H9 (cell line): Measurements from ENCODE around the gene SLC34A3. TPM values are rescaled to one million over a fixed set of nuclear protein-coding genes. Genes with fewer than 3 reads are reported as not detected.

Experiments
- DNase-seq: peaks from one replicate; pipeline ENCODE4 v3.0.0-alpha.2; 2017
- H2AFZ ChIP-seq: one replicate; pipeline ENCODE4 v1.6.1; 2013; ENCODE audit warnings: mild to moderate bottlenecking, low read length, control low read depth, moderate library complexity
- H2AK5ac ChIP-seq: 2 replicates; pipeline ENCODE4 v1.6.1; 2013; ENCODE audit warnings: low read length, control low read depth, mixed read lengths; ENCODE audit not compliant: insufficient read length
- H2BK120ac ChIP-seq: one replicate; pipeline ENCODE4 v1.6.1; 2013; ENCODE audit warnings: low read depth, mild to moderate bottlenecking, low read length, control low read depth, inconsistent platforms; ENCODE audit not compliant: poor library complexity, severe bottlenecking
- H2BK12ac ChIP-seq: 2 replicates; pipeline ENCODE4 v1.6.1; 2013; ENCODE audit warnings: low read length, control low read depth, mixed read lengths, low read depth; ENCODE audit not compliant: insufficient read length
- H2BK15ac ChIP-seq: 2 replicates; pipeline ENCODE4 v1.6.1; 2013; ENCODE audit warnings: low read depth, low read length, control low read depth
- H2BK20ac ChIP-seq: one replicate; pipeline ENCODE4 v1.6.1; 2013; ENCODE audit warnings: low read depth, mild to moderate bottlenecking, low read length, control low read depth, inconsistent platforms; ENCODE audit not compliant: poor library complexity, severe bottlenecking
- H2BK5ac ChIP-seq: 2 replicates; pipeline ENCODE4 v1.6.1; 2013; ENCODE audit warnings: low read length, control low read depth, mixed read lengths; ENCODE audit not compliant: insufficient read length
- H3K14ac ChIP-seq: 2 replicates; pipeline ENCODE4 v1.6.1; 2013; ENCODE audit warnings: low read length, control low read depth; ENCODE audit not compliant: insufficient read depth
- H3K18ac ChIP-seq: 2 replicates; pipeline ENCODE4 v1.6.1; 2013; ENCODE audit warnings: low read depth, mild to moderate bottlenecking, mixed read lengths, low read length, control low read depth; ENCODE audit not compliant: insufficient read length
- H3K23ac ChIP-seq: 2 replicates; pipeline ENCODE4 v1.6.1; 2013; ENCODE audit warnings: low read length, control low read depth, mixed read lengths, low read depth; ENCODE audit not compliant: insufficient read length
- H3K23me2 ChIP-seq: 2 replicates; pipeline ENCODE4 v1.6.1; 2013; ENCODE audit warnings: low read depth, mild to moderate bottlenecking, mixed read lengths, low read length, control low read depth; ENCODE audit not compliant: insufficient read length, poor library complexity, severe bottlenecking
- H3K27ac ChIP-seq: 2 replicates; pipeline ENCODE4 v1.5.1; 2013; ENCODE audit warnings: low read length, control low read depth, mixed read lengths, low read depth; ENCODE audit not compliant: insufficient read length
- H3K27me3 ChIP-seq: 2 replicates; pipeline ENCODE4 v1.6.1; 2013; ENCODE audit warnings: low read length, control low read depth, inconsistent platforms; ENCODE audit not compliant: insufficient read depth
- H3K4ac ChIP-seq: 2 replicates; pipeline ENCODE4 v1.6.1; 2013; ENCODE audit warnings: low read depth, mild to moderate bottlenecking, control low read depth, inconsistent platforms, low read length, moderate library complexity
- H3K4me1 ChIP-seq: 2 replicates; pipeline ENCODE4 v1.6.1; 2013; ENCODE audit warnings: low read length, control low read depth, inconsistent platforms; ENCODE audit not compliant: insufficient read depth
- H3K4me2 ChIP-seq: 2 replicates; pipeline ENCODE4 v1.6.1; 2013; ENCODE audit warnings: low read length, control low read depth, mixed read lengths; ENCODE audit not compliant: insufficient read length, insufficient read depth
- H3K56ac ChIP-seq: 2 replicates; pipeline ENCODE4 v1.6.1; 2013; ENCODE audit warnings: low read depth, mild to moderate bottlenecking, mixed read lengths, low read length, control low read depth; ENCODE audit not compliant: insufficient read length
- H3K79me1 ChIP-seq: 2 replicates; pipeline ENCODE4 v1.6.1; 2013; ENCODE audit warnings: low read depth, mild to moderate bottlenecking, moderate library complexity, low read length, control low read depth, inconsistent platforms; ENCODE audit not compliant: insufficient read depth, poor library complexity, severe bottlenecking
- H3K79me2 ChIP-seq: 2 replicates; pipeline ENCODE4 v1.6.1; 2013; ENCODE audit warnings: low read length, control low read depth, inconsistent platforms; ENCODE audit not compliant: insufficient read depth
- H3K9ac ChIP-seq: 2 replicates; pipeline ENCODE4 v1.6.1; 2013; ENCODE audit warnings: low read length, control low read depth, mixed read lengths; ENCODE audit not compliant: insufficient read length; ENCODE audit errors: extremely low read depth
- H3K9me3 ChIP-seq: one replicate; pipeline ENCODE4 v1.6.1; 2013; ENCODE audit warnings: low read depth, low read length, inconsistent platforms; ENCODE audit not compliant: control insufficient read depth
- H3T11ph ChIP-seq: one replicate; pipeline ENCODE4 v1.6.1; 2013; ENCODE audit warnings: mild to moderate bottlenecking, low read length, control low read depth, inconsistent platforms
- H4K20me1 ChIP-seq: one replicate; pipeline ENCODE4 v1.6.1; 2013; ENCODE audit not compliant: control insufficient read depth, insufficient read length, insufficient read depth
- H4K5ac ChIP-seq: 2 replicates; pipeline ENCODE4 v1.6.1; 2013; ENCODE audit warnings: low read depth, mild to moderate bottlenecking, mixed read lengths, low read length, control low read depth; ENCODE audit not compliant: insufficient read length
- H4K8ac ChIP-seq: replicated peaks from 2 replicates; pipeline ENCODE4 v1.6.1; 2013; ENCODE audit warnings: low read length, control low read depth, mixed read lengths, low read depth; ENCODE audit not compliant: insufficient read length
- H4K91ac ChIP-seq: 2 replicates; pipeline ENCODE4 v1.6.1; 2013; ENCODE audit warnings: low read depth, mild to moderate bottlenecking, moderate library complexity, mixed read lengths, low read length, control low read depth; ENCODE audit not compliant: insufficient read length
- H3K27ac Mint-ChIP-seq, 3 experiments: 2 replicates in 2 of 3; 3 replicates in 1 of 3; pipeline ENCODE4 v1.8.0; 2020 to 2021; ENCODE audit warnings: mixed read lengths in 3 of 3, mild to moderate bottlenecking in 1 of 3, moderate library complexity in 1 of 3
- H3K27me3 Mint-ChIP-seq: 2 replicates; pipeline ENCODE4 v1.8.0; 2021; ENCODE audit warnings: low read depth, mild to moderate bottlenecking, moderate library complexity, mixed read lengths
- H3K36me3 Mint-ChIP-seq, 3 experiments: 2 replicates in 2 of 3; 3 replicates in 1 of 3; pipeline ENCODE4 v1.8.0; 2020 to 2021; ENCODE audit warnings: low read depth in 3 of 3, mixed read lengths in 3 of 3; ENCODE audit not compliant: insufficient read depth in 1 of 3
- H3K4me1 Mint-ChIP-seq, 2 experiments: 2 replicates each; pipeline ENCODE4 v1.8.0; 2020; ENCODE audit warnings: mixed read lengths in 2 of 2
- H3K4me3 Mint-ChIP-seq, 2 experiments: 2 replicates in 1 of 2; 3 replicates in 1 of 2; pipeline ENCODE4 v1.8.0; 2020 to 2021; ENCODE audit warnings: mild to moderate bottlenecking in 2 of 2, mixed read lengths in 2 of 2, moderate library complexity in 1 of 2
- H3K9me3 Mint-ChIP-seq, 2 experiments: 2 replicates in 1 of 2; 3 replicates in 1 of 2; pipeline ENCODE4 v1.8.0; 2020; ENCODE audit warnings: mild to moderate bottlenecking in 2 of 2, mixed read lengths in 2 of 2, moderate library complexity in 1 of 2
- CTCF ChIP-seq: fragments of 200-600 bp; sonication (generic); conservative IDR thresholded peaks from 3 replicates; pipeline ENCODE4 v1.8.0; 2021; ENCODE audit warnings: antibody characterized with exemption, mild to moderate bottlenecking
- whole genome bisulfite sequencing: extraction: QIAGEN DNeasy Blood & Tissue Kit; methylation state at CpG from one replicate; pipeline ENCODE4 v1.1.7; 2013; ENCODE audit warnings: missing lambda C conversion rate, low lambda C conversion rate, mixed read lengths; ENCODE audit not compliant: insufficient read length; ENCODE audit errors: extremely low coverage; 5-methylcytosine and 5-hydroxymethylcytosine counted together
- total RNA-seq: library from RNA; stranded (reverse); gene quantifications from 2 replicates; pipeline ENCODE4 v1.2.1, GENCODE V29; 2021

Gene SLC34A3
- total RNA-seq, 1 experiment from 2014 or later, result not detected

- H3K79me2 ChIP-seq, result peaks cover 10% of the 10 kb centered on the region; the same call in 1 of the 2 replicates
- peaks cover 6% of the 10 kb centered on the region for H3K79me1 ChIP-seq
- no peak overlapping the region for H4K91ac ChIP-seq
- peaks cover 5% of the 10 kb centered on the region; the same call in 1 of the 2 replicates for H3K4me1 ChIP-seq
- H3K18ac ChIP-seq, result no peak overlapping the region
- no peak for TF ChIP-seq CTCF
- DNase-seq, result no peak
- H2BK20ac ChIP-seq, result no peak overlapping the region
- no peak overlapping the region for H3K27ac ChIP-seq
- Mint-ChIP-seq H3K4me3 (no peak overlapping the region; a peak in 1 of 5 replicates), H3K36me3 (peaks cover 6 to 53% (median 46%) of the 10 kb centered on the region in 3 experiments; a peak in 6 of 7 replicates), H3K27me3 (no peaks in the 10 kb centered on the region), H3K4me1 (peaks cover 17 to 22% of the 10 kb centered on the region in 2 experiments), H3K9me3 (no peaks in the 10 kb centered on the region), H3K27ac (no peak overlapping the region)
- no peak overlapping the region for H3K56ac ChIP-seq
- H3K4me2 ChIP-seq, result no peak overlapping the region
- no peak overlapping the region for H2BK12ac ChIP-seq
- no peak overlapping the region for H4K5ac ChIP-seq
- H4K20me1 ChIP-seq, result peaks cover 2% of the 10 kb centered on the region
- peaks cover 13% of the 10 kb centered on the region for H3K23me2 ChIP-seq
- H2BK15ac ChIP-seq, result no peak overlapping the region
- no peak overlapping the region for H3K14ac ChIP-seq
- no peak overlapping the region for H2AK5ac ChIP-seq
- no peak overlapping the region for H3T11ph ChIP-seq
- H3K4ac ChIP-seq, result no peak overlapping the region
- H3K9me3 ChIP-seq, result no peaks in the 10 kb centered on the region
- no peak overlapping the region for H3K23ac ChIP-seq
- H4K8ac ChIP-seq, result no peak overlapping the region
- no peak overlapping the region for H2BK5ac ChIP-seq
- no peak overlapping the region for H3K9ac ChIP-seq
- no peaks in the 10 kb centered on the region for H3K27me3 ChIP-seq
- WGBS, result no CpG with 5 or more reads among the region's 48 CpGs
- H2AFZ ChIP-seq, result no peak overlapping the region
- no peak overlapping the region for H2BK120ac ChIP-seq
Observed at GRCh38 chr9:137184881-137185660, 45.6 kb upstream of the SLC34A3 start.
